Ishikawa (cell line): ENCODE results near the gene SYNM.

ENCODE experiments used
- CEBPB ChIP-seq: IDR thresholded peaks from 2 replicates; pipeline ENCODE4 v1.6.1; 2012
- CREB1 ChIP-seq: IDR thresholded peaks from 2 replicates; pipeline ENCODE4 v1.6.1; 2012; ENCODE audit warnings: low read depth
- EGR1 ChIP-seq: IDR thresholded peaks from 2 replicates; pipeline ENCODE4 v1.6.1; 2012
- EP300 ChIP-seq: IDR thresholded peaks from 2 replicates; pipeline ENCODE4 v1.6.1; 2012; ENCODE audit warnings: borderline replicate concordance
- FOXM1 ChIP-seq: IDR thresholded peaks from 2 replicates; pipeline ENCODE4 v1.6.1; 2012; ENCODE audit warnings: low read depth, borderline replicate concordance
- MAX ChIP-seq: IDR thresholded peaks from 2 replicates; pipeline ENCODE4 v1.6.1; 2012
- NFIC ChIP-seq: IDR thresholded peaks from 2 replicates; pipeline ENCODE4 v1.6.1; 2012
- RAD21 ChIP-seq: IDR thresholded peaks from 2 replicates; pipeline ENCODE4 v1.6.1; 2012; ENCODE audit warnings: low read depth
- REST ChIP-seq: IDR thresholded peaks from 2 replicates; pipeline ENCODE4 v1.6.1; 2012; ENCODE audit warnings: low read depth, mild to moderate bottlenecking
- TAF1 ChIP-seq: IDR thresholded peaks from 2 replicates; pipeline ENCODE4 v1.6.1; 2012; ENCODE audit warnings: low read depth, mild to moderate bottlenecking
- TEAD4 ChIP-seq: IDR thresholded peaks from 2 replicates; pipeline ENCODE4 v1.6.1; 2012
- USF1 ChIP-seq: IDR thresholded peaks from 2 replicates; pipeline ENCODE4 v1.6.1; 2012
- YY1 ChIP-seq: IDR thresholded peaks from 2 replicates; pipeline ENCODE4 v1.6.1; 2012; ENCODE audit warnings: low read depth
- ZBTB7A ChIP-seq: IDR thresholded peaks from 2 replicates; pipeline ENCODE4 v1.6.1; 2012; ENCODE audit warnings: low read depth

GRCh38 chr15:99104788-99105513 is at the start of gene SYNM:
- TF ChIP-seq REST = no peak
- TF ChIP-seq MAX = peak; percentile 53
- no peak for TF ChIP-seq EP300
- no peak for TF ChIP-seq CEBPB
- no peak for TF ChIP-seq ZBTB7A
- peak; percentile 14; the same call in 1 of the 2 replicates for TF ChIP-seq USF1
- TF ChIP-seq CREB1 = no peak
- TF ChIP-seq TAF1 = peak; percentile 73; the same call in 1 of the 2 replicates
- no peak for TF ChIP-seq FOXM1
- TF ChIP-seq YY1 = 0 out of 2 replicates have a peak, but pooled peaks have one; percentile 26
- peak; percentile 64; the same call in 1 of the 2 replicates for TF ChIP-seq RAD21
- TF ChIP-seq TEAD4 = no peak
- TF ChIP-seq EGR1 = no peak
- TF ChIP-seq NFIC = 0 out of 2 replicates have a peak, but pooled peaks have one; percentile 4
